GM19438 (cell line): Measurements from ENCODE around the gene BRSK1.

ENCODE experiments used
- ATAC-seq: cut with Tn5 transposase; IDR thresholded peaks from one replicate; pipeline ENCODE4 v1.9.1; 2021; ENCODE audit warnings: low read depth; ENCODE audit not compliant: unreplicated experiment

BRSK1 gene

DNA sequence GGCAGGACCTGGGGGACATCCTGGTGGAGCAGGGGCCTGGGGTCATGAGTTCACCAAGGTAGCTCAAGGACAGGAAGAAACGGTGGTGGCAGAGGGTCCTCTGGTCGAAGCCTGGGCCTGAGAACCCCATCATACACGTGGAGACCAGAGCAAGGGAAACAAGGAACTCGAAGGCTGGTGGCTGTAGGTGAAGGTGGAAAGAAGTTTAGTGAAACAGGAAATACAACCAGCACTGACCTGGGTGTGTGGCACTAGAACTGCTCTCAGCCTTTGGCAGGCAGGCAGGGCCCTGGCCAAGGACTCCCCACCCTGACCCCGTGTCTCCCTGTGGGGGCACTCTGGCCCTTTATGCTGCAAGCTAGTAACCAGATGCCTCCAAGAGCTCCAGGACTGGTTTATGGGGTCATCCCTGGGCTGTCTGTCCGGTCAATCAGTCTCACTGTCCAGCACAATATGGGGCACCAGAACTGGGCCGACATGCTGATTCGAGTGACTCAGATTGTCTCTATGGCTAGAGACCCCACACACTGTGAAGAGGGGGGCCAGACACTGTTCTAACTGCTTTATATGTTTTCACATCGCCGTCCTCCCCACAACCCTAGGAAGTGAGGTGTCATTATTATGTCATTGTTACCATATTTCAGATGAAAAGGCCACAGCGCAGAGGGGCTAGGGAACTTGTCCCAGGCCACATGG is 67.0 kb downstream of the BRSK1 start:
- ATAC-seq, result no peak

DNA sequence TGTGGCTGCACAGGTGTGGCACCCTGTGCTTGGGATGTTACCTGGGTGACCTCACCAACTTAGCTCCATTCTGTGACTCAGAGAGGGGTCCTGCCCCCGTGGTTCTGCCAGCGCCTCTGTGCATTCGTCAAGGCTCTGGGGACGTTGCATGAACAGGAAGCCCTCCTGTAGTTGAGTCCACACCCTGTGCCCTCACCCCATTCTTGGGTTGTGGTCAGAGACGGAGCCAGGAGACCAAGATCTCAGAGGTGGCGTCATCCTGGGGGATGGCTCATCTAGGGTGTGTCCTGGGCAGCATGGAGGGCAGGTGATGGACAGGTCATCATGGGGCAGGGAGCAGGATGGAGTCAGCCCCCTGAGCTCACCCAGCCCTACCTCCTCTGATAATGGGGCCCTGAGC is 68.2 kb downstream of the BRSK1 start:
- ATAC-seq, result no peak

DNA sequence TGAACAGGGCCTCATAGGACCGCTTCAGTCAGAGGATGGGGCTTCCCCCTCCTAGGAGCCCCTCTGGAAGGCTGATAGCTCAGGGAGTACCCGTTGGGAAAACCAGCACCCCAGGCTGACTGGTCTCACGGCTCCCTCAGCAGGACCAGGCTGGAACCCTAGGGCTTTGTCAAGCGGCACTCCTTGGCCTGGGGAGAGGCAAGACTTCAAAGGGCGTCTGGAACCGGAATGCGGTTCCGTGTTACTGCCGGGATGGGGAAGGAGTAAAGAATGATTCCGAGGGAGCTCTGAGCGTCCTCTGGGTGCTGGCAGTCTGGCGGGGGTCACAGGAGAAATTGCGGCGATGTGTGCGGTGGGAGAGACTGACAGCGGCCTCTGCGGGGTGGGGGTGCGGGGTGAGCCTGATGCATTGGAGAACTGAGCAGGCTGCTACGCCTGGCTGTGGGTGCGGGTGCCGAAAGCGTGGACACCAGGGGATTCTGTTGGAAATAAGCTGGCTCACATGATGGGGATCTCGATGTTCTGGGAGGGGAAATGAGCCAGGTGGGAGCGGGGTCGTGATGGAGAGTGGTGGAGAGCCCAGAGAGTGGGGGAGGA is 68.8 kb downstream of the BRSK1 start:
- ATAC-seq, result no peak

DNA sequence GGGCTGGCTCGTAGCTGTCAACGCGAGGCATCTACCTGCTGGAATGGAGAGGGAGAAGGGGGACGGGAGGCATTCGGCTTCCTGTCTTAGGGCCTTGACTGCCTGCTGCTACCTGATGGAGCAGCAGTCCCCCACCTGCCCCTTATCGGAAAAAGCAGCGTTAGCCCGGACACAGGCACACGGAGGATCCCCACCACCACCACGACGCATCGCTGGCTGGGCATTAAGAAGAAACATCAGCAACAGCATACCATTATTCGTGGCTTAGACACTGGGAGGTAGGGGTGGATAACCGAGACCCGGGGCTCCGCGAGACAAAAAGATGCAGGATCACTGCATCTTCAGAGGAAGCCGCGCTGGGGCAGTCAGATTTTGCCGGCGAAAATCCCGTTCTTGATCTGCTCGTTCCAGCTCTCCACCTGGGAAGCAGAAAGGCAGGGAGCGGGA is 69.6 kb downstream of the BRSK1 start:
- no peak for ATAC-seq

- peak; percentile 56 for ATAC-seq
Observed at GRCh38 chr19:55353803-55354697, 70.3 kb downstream of the BRSK1 start.

GRCh38 chr19:55354698-55355212 is 71.0 kb downstream of the BRSK1 start, which contains the start of gene COX6B2:
TSS of gene COX6B2 (minus strand) at chr19:55354719. CDS start at chr19:55354521, 198 bp downstream.
- no peak for ATAC-seq

DNA sequence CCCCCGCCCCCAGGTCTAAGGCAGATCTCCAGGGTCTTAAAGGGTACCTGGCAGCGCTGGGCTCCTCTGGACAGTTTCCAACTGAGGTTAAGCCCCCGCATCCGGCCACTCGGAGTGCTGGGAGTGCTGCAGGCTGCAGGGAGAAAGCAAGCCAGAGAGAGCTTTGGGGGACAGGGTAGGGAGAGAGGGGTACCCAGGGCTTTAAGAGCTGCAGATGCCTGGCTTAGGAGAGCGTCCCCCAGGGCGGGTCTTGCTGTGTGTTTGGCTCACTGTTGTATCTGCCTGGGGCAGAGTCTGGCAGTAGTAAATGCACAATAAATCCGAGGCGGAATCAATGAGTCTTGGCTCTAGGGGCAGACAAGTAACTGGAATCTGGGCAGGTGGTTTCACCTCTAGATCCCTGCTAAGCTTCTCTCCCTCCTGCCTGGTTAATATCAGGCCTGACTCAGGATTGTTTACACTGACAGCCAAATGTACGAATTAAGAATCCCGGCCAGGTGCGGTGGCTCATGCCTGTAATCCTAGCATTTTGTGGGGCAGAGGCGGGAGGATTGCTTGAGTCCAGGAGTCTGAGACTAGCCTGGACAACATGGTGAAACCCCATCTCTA is 71.5 kb downstream of the BRSK1 start:
- no peak for ATAC-seq

- ATAC-seq, result no peak
Observed at GRCh38 chr19:55358493-55358892, 74.7 kb downstream of the BRSK1 start.

GRCh38 chr19:55358943-55359908 is 75.4 kb downstream of the BRSK1 start:
- ATAC-seq, result no peak

DNA sequence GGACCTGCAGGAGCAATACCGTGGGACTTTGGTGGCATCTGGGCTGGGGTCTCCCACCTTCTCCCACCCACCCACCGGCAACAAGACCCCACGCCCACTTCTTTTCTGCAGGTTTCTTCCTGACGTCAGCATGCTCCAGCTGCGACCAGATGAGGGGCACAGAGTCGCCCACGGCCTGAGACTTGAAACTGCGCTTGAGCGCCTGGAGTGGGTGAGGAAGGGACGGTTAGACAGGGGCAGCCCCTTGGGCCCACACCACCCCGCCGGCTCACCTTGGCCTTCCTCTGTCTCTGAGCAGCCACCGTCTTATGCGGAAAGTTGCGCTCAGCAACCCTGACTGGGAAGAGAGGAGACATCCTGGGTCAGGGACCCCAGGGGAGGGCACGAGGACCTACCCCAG is 77.1 kb downstream of the BRSK1 start:
- ATAC-seq, result no peak
